ENCODE measurements around the gene PFDN1.

Gene PFDN1

GRCh38 chr5:140238756-140239155 lies 64.1 kb downstream of the PFDN1 start:
- DNase-seq (ENCODE audit: low read depth), result no peak

- DNase-seq (ENCODE audit: low read depth), result no peak
Measured at GRCh38 chr5:140236891-140237598, 65.9 kb downstream of the PFDN1 start.

- no peak for DNase-seq (ENCODE audit: low read depth)
Measured at GRCh38 chr5:140235791-140236551, 66.9 kb downstream of the PFDN1 start.

GRCh38 chr5:140234377-140234989 lies 68.4 kb downstream of the PFDN1 start:
- DNase-seq (ENCODE audit: low read depth), result no peak

- DNase-seq (ENCODE audit: low read depth), result no peak
Measured at GRCh38 chr5:140232731-140233130, 70.2 kb downstream of the PFDN1 start.

- DNase-seq (ENCODE audit: low read depth), result no peak
Measured at GRCh38 chr5:140230373-140230772, 72.5 kb downstream of the PFDN1 start.

- DNase-seq (ENCODE audit: low read depth), result no peak
Measured at GRCh38 chr5:140228364-140228837, 74.5 kb downstream of the PFDN1 start.

- DNase-seq (ENCODE audit: low read depth), result no peak
Measured at GRCh38 chr5:140227046-140227445, 75.9 kb downstream of the PFDN1 start.

GRCh38 chr5:140225396-140225795 lies 77.5 kb downstream of the PFDN1 start:
- no peak for DNase-seq (ENCODE audit: low read depth)

- DNase-seq (ENCODE audit: low read depth), result no peak
Measured at GRCh38 chr5:140224658-140225057, 78.2 kb downstream of the PFDN1 start.

- no peak for DNase-seq (ENCODE audit: low read depth)
Measured at GRCh38 chr5:140223567-140223966, 79.3 kb downstream of the PFDN1 start.

GRCh38 chr5:140222416-140222815 lies 80.5 kb downstream of the PFDN1 start:
- DNase-seq (ENCODE audit: low read depth), result no peak

GRCh38 chr5:140221697-140222223 lies 81.1 kb downstream of the PFDN1 start:
- DNase-seq (ENCODE audit: low read depth), result no peak

GRCh38 chr5:140220698-140221064 lies 82.2 kb downstream of the PFDN1 start:
- no peak for DNase-seq (ENCODE audit: low read depth)

- DNase-seq (ENCODE audit: low read depth), result no peak
Measured at GRCh38 chr5:140220032-140220697, 82.7 kb downstream of the PFDN1 start.

- DNase-seq (ENCODE audit: low read depth), result no peak
Measured at GRCh38 chr5:140219068-140219991, 83.6 kb downstream of the PFDN1 start.

GRCh38 chr5:140217299-140218026 lies 85.4 kb downstream of the PFDN1 start:
- DNase-seq (ENCODE audit: low read depth), result no peak

GRCh38 chr5:140216478-140217074 lies 86.3 kb downstream of the PFDN1 start:
- DNase-seq (ENCODE audit: low read depth), result no peak

- no peak for DNase-seq (ENCODE audit: low read depth)
Measured at GRCh38 chr5:140215276-140215675, 87.6 kb downstream of the PFDN1 start.

- no peak for DNase-seq (ENCODE audit: low read depth)
Measured at GRCh38 chr5:140214831-140215230, 88.1 kb downstream of the PFDN1 start.

Measured in activated gamma-delta T cell treated with anti-CD3 and anti-CD28 coated beads, Interleukin-2, amount 50 U/mL, for 16 hours (primary cell).